WERI-Rb-1 (cell line): ENCODE measurements around the gene DISP3.
A peak's percentile ranks its signal among the peaks of the same experiment; 100 is the strongest.

Experiments
- DNase-seq: peaks from one replicate; pipeline ENCODE4 v3.0.0-alpha.2; 2020
- H3K27ac ChIP-seq: fragments of 250-450 bp; sonication (Bioruptor Pico); 2 replicates; pipeline ENCODE4 v1.5.1; 2020; ENCODE audit warnings: mild to moderate bottlenecking, moderate library complexity
- H3K27me3 ChIP-seq: fragments of 250-450 bp; sonication (Bioruptor Pico); 2 replicates; pipeline ENCODE4 v1.5.1; 2021; ENCODE audit warnings: mild to moderate bottlenecking, low read depth, moderate library complexity; ENCODE audit not compliant: insufficient read depth, severe bottlenecking
- H3K36me3 ChIP-seq: fragments of 250-450 bp; sonication (Bioruptor Pico); 2 replicates; pipeline ENCODE4 v1.5.1; 2020; ENCODE audit warnings: mild to moderate bottlenecking, moderate library complexity
- H3K4me3 ChIP-seq: 2 replicates; pipeline ENCODE4 v1.5.1; 2011; ENCODE audit warnings: low read depth, mild to moderate bottlenecking, control low read depth, low read length
- H3K9me3 ChIP-seq: fragments of 250-450 bp; sonication (Bioruptor Pico); 2 replicates; pipeline ENCODE4 v1.5.1; 2021; ENCODE audit warnings: mild to moderate bottlenecking, moderate library complexity; ENCODE audit not compliant: severe bottlenecking
- TF ChIP-seq, protein P1 (sequence below): IDR thresholded peaks from 2 replicates; pipeline ENCODE4 v1.5.1; 2011; ENCODE audit warnings: low read depth, mild to moderate bottlenecking, control low read depth, inconsistent platforms, low read length

Gene DISP3

GRCh38 chr1:11485191-11485590 lies 6.2 kb downstream of the DISP3 start:
- H3K27me3 ChIP-seq: no peaks in the 10 kb centered on the region
- no peaks in the 10 kb centered on the region for H3K9me3 ChIP-seq
- TF ChIP-seq, protein P1, sequence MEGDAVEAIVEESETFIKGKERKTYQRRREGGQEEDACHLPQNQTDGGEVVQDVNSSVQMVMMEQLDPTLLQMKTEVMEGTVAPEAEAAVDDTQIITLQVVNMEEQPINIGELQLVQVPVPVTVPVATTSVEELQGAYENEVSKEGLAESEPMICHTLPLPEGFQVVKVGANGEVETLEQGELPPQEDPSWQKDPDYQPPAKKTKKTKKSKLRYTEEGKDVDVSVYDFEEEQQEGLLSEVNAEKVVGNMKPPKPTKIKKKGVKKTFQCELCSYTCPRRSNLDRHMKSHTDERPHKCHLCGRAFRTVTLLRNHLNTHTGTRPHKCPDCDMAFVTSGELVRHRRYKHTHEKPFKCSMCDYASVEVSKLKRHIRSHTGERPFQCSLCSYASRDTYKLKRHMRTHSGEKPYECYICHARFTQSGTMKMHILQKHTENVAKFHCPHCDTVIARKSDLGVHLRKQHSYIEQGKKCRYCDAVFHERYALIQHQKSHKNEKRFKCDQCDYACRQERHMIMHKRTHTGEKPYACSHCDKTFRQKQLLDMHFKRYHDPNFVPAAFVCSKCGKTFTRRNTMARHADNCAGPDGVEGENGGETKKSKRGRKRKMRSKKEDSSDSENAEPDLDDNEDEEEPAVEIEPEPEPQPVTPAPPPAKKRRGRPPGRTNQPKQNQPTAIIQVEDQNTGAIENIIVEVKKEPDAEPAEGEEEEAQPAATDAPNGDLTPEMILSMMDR: no peak
- H3K4me3 ChIP-seq: no peak overlapping the region
- H3K27ac ChIP-seq: peak overlapping the region; percentile 28; the same call in 1 of the 2 replicates
- no peak for DNase-seq
- H3K36me3 ChIP-seq: peaks cover 72% of the 10 kb centered on the region

GRCh38 chr1:11486231-11487009 lies 7.5 kb downstream of the DISP3 start:
- TF ChIP-seq, protein P1: no peak
- no peaks in the 10 kb centered on the region for H3K9me3 ChIP-seq
- DNase-seq: no peak
- H3K36me3 ChIP-seq: peaks cover 66% of the 10 kb centered on the region
- no peak overlapping the region for H3K4me3 ChIP-seq
- no peaks in the 10 kb centered on the region for H3K27me3 ChIP-seq
- peak overlapping the region; percentile 54 for H3K27ac ChIP-seq

DNA sequence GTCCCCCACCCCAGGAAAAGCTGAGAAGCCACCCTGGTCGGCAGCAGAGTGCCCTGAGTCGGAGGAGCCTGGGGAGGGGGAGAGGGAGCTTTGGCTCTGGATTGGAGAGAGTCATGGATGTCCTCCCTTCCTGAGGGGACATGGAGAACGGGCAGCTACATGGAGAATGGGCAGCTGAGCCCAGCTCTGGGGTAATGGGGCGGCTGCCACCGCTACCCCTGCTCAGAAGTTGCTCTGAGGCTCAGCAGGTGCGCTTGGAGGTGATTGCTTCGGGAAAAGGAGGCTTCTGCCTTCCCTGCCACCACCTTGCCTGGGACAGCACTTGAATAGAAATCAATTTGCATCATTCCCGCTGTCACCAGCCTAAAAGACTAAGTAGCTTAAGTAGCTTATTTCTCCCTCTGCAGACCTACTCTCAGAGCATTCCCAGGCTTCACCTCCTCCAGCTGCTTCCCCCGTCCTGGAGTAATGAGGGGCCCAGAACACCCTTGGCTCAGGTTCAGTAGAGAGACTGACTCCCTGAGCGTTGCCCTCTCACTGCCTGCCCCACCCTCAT lies 8.3 kb downstream of the DISP3 start:
- H3K27me3 ChIP-seq: no peaks in the 10 kb centered on the region
- H3K27ac ChIP-seq: peak overlapping the region; percentile 54
- TF ChIP-seq, protein P1: no peak

GRCh38 chr1:11488201-11488770 lies 9.3 kb downstream of the DISP3 start:
- Histone ChIP-seq H3K27me3 (no peaks in the 10 kb centered on the region), H3K4me3 (no peak overlapping the region), H3K9me3 (no peaks in the 10 kb centered on the region), H3K36me3 (peaks cover 53% of the 10 kb centered on the region), H3K27ac (no peak overlapping the region; the same call in 1 of the 2 replicates)
- DNase-seq: no peak
- TF ChIP-seq, protein P1: no peak

More for the DNA sequence above, 8.3 kb downstream of the DISP3 start:
- Histone ChIP-seq H3K4me3 (no peak overlapping the region), H3K9me3 (no peaks in the 10 kb centered on the region), H3K36me3 (peaks cover 58% of the 10 kb centered on the region)
- DNase-seq: peak; percentile 85

GRCh38 chr1:11488966-11489625 lies 10.1 kb downstream of the DISP3 start:
- Histone ChIP-seq H3K9me3 (no peaks in the 10 kb centered on the region), H3K36me3 (peaks cover 52% of the 10 kb centered on the region), H3K4me3 (no peak overlapping the region), H3K27ac (no peak overlapping the region), H3K27me3 (no peaks in the 10 kb centered on the region)
- no peak for DNase-seq
- TF ChIP-seq, protein P1: no peak
